WERI-Rb-1 (cell line): Measurements from ENCODE around the gene INTS15.

Experiments
- DNase-seq: peaks from one replicate; pipeline ENCODE4 v3.0.0-alpha.2; 2020
- H3K27ac ChIP-seq: fragments of 250-450 bp; sonication (Bioruptor Pico); 2 replicates; pipeline ENCODE4 v1.5.1; 2020; ENCODE audit warnings: mild to moderate bottlenecking, moderate library complexity
- H3K27me3 ChIP-seq: fragments of 250-450 bp; sonication (Bioruptor Pico); 2 replicates; pipeline ENCODE4 v1.5.1; 2021; ENCODE audit warnings: mild to moderate bottlenecking, low read depth, moderate library complexity; ENCODE audit not compliant: insufficient read depth, severe bottlenecking
- H3K36me3 ChIP-seq: fragments of 250-450 bp; sonication (Bioruptor Pico); 2 replicates; pipeline ENCODE4 v1.5.1; 2020; ENCODE audit warnings: mild to moderate bottlenecking, moderate library complexity
- H3K4me3 ChIP-seq: 2 replicates; pipeline ENCODE4 v1.5.1; 2011; ENCODE audit warnings: low read depth, mild to moderate bottlenecking, control low read depth, low read length
- H3K9me3 ChIP-seq: fragments of 250-450 bp; sonication (Bioruptor Pico); 2 replicates; pipeline ENCODE4 v1.5.1; 2021; ENCODE audit warnings: mild to moderate bottlenecking, moderate library complexity; ENCODE audit not compliant: severe bottlenecking
- TF ChIP-seq, protein P1 (sequence below): IDR thresholded peaks from 2 replicates; pipeline ENCODE4 v1.5.1; 2011; ENCODE audit warnings: low read depth, mild to moderate bottlenecking, control low read depth, inconsistent platforms, low read length

INTS15 gene

DNA sequence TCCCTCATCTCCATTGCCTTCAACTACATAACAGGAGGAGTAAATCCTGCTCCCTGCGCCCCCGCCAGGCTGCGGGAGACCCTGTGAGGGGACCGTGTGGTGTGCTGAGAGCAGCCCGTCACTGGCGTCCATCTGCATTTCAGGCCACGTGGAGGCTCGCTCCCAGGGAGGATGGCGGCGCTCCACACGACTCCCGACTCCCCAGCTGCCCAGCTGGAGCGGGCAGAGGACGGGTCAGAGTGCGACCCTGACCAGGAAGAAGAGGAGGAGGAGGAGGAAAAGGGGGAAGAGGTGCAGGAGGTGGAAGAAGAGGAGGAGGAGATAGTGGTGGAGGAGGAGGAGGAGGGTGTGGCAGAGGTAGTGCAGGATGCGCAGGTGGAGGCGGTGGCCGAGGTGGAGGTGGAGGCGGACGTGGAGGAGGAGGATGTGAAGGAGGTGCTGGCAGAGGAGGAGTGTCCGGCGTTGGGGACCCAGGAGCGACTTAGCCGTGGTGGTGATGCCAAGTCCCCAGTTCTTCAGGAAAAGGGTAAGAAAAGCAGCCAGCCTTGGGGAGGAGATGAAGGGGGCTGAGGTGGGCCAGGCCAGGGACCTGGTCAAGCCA is 52.5 kb downstream of the INTS15 start:
- TF ChIP-seq, protein P1, sequence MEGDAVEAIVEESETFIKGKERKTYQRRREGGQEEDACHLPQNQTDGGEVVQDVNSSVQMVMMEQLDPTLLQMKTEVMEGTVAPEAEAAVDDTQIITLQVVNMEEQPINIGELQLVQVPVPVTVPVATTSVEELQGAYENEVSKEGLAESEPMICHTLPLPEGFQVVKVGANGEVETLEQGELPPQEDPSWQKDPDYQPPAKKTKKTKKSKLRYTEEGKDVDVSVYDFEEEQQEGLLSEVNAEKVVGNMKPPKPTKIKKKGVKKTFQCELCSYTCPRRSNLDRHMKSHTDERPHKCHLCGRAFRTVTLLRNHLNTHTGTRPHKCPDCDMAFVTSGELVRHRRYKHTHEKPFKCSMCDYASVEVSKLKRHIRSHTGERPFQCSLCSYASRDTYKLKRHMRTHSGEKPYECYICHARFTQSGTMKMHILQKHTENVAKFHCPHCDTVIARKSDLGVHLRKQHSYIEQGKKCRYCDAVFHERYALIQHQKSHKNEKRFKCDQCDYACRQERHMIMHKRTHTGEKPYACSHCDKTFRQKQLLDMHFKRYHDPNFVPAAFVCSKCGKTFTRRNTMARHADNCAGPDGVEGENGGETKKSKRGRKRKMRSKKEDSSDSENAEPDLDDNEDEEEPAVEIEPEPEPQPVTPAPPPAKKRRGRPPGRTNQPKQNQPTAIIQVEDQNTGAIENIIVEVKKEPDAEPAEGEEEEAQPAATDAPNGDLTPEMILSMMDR: no peak
- Histone ChIP-seq H3K36me3 (peaks cover 85% of the 10 kb centered on the region), H3K4me3 (no peak overlapping the region), H3K27ac (no peak overlapping the region), H3K9me3 (no peaks in the 10 kb centered on the region), H3K27me3 (no peaks in the 10 kb centered on the region)
- DNase-seq: no peak

GRCh38 chr7:6642861-6643640 is 53.2 kb downstream of the INTS15 start:
- Histone ChIP-seq H3K27ac (no peak overlapping the region), H3K27me3 (no peaks in the 10 kb centered on the region), H3K4me3 (no peak overlapping the region), H3K9me3 (no peaks in the 10 kb centered on the region), H3K36me3 (peaks cover 92% of the 10 kb centered on the region)
- DNase-seq: no peak
- TF ChIP-seq, protein P1: no peak

DNA sequence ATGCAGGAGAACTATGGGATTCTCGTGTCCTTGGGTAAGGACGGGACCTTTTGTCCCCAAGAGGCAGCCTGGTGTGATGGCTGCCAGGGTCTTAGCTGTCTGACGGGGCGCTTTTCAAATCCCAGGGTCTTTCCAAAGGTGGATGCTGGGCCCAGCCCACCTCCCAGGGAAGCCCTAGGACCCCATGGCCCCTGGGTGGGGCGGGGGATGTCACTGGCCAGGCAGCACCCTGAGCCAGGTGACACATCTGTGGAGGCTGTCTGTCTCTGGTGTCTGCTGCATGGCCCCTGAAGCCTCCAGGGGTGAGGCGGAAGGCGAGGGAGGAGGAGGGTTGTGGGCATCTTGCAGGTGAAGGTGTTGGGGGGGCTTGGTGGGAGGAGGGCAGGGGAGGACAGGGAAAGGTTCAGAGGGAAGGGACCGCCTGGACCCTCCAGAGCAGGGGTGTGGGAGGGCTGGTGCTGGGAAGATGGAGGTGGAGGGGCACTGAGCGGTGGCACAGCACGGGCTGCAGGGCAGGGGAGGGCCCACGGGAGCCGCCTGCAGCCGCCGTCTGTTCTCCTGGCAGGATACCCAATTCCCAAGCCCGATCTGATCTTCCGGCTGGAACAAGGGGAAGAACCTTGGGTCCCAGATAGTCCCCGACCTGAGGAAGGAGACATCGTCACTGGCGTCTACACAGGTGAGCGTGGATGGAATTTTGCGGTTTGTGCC is 54.2 kb downstream of the INTS15 start:
- Histone ChIP-seq H3K9me3 (no peaks in the 10 kb centered on the region), H3K4me3 (no peak overlapping the region), H3K27me3 (no peaks in the 10 kb centered on the region), H3K27ac (no peak overlapping the region), H3K36me3 (peaks cover 94% of the 10 kb centered on the region)
- TF ChIP-seq, protein P1: no peak
- DNase-seq: no peak

DNA sequence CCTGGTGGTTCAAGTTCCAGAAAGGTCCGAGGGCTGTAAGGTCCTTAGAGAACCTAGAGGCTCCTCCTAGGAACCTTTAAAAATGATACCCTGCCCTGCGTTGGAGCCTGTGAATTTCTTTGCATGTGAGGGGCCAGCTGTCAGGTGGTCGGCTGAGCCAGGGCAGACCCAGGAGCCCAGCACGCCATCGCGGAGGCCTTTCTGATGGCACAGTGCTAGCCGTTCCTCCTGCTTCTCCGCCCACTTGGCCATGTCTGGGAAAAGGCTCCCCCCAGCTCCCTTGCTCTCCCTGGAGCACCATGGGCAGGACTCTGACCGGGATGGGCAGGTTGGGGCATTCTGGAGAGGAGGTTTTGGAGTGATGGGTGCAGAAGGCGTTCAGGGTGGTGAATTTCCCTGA is 54.9 kb downstream of the INTS15 start:
- no peak for DNase-seq
- Histone ChIP-seq H3K27ac (no peak overlapping the region), H3K27me3 (no peaks in the 10 kb centered on the region), H3K9me3 (no peaks in the 10 kb centered on the region), H3K4me3 (no peak overlapping the region), H3K36me3 (peaks cover 94% of the 10 kb centered on the region)
- TF ChIP-seq, protein P1: no peak

DNA sequence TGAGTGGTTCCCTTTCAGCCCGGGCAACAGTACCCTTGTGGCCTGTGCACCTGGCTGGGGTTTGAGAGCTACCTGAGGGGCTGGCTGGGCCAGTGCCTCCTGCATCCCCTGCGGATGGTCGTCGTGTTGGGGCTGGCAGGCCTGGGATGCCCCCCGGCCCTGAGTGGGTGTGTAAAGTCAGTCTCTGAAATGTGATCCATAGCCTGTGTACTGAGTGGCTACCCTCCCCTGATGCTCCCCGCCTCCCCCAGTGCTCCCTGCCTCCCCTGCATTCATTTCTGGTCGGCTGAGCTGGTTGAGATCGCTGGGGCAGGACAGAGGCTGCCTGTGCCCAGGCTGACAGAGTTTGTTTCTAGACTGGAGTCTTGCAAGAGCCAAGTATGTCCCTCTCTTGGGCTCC is 56.6 kb downstream of the INTS15 start:
- Histone ChIP-seq H3K36me3 (peaks cover 94% of the 10 kb centered on the region), H3K9me3 (no peaks in the 10 kb centered on the region)

More for the DNA sequence above, 56.6 kb downstream of the INTS15 start:
- DNase-seq: no peak
- H3K4me3 ChIP-seq: no peak overlapping the region
- H3K27ac ChIP-seq: no peak overlapping the region
- no peaks in the 10 kb centered on the region for H3K27me3 ChIP-seq
- TF ChIP-seq, protein P1: no peak
